Lower leg skin (tissue), 3 donors: Measurements from ENCODE around the gene MYO5A.

Source experiments
- CTCF ChIP-seq, 3 donors: fragments of 450-650 bp; IDR thresholded peaks; one replicate each; pipeline ENCODE4 v1.5.1; 2016; ENCODE audit warnings: antibody characterized with exemption in 3 of 3, mild to moderate bottlenecking in 3 of 3, moderate library complexity in 2 of 3
- POLR2A ChIP-seq, 2 donors: fragments of 450-650 bp; IDR thresholded peaks; one replicate each; pipeline ENCODE4 v1.6.1; 2016 to 2017; ENCODE audit warnings: antibody characterized with exemption in 2 of 2, mild to moderate bottlenecking in 1 of 2, moderate library complexity in 1 of 2

- TF ChIP-seq CTCF (IDR thresholded peaks at IDR 0.05) (no peak), POLR2A (IDR thresholded peaks at IDR 0.05) (no peak)
These were observed 23.6 kb upstream of the MYO5A start for GRCh38 chr15:52552303-52552702.
